Stimulated activated CD4-positive, alpha-beta T cell treated with anti-CD3 and anti-CD28 coated beads, Interleukin-2, amount 100 ng/mL, for 24 hours (primary cell): ENCODE data around the gene LGALS8.
"Not testable (repeated sequence)": the region's sequence is repeated elsewhere in the genome, so short reads cannot be mapped to it uniquely, and the experiment has no call there.

Experiments
- DNase-seq, 2 donors: peaks; one replicate each; pipeline ENCODE4 v3.0.0-alpha.2; 2020

The LGALS8 gene

DNA sequence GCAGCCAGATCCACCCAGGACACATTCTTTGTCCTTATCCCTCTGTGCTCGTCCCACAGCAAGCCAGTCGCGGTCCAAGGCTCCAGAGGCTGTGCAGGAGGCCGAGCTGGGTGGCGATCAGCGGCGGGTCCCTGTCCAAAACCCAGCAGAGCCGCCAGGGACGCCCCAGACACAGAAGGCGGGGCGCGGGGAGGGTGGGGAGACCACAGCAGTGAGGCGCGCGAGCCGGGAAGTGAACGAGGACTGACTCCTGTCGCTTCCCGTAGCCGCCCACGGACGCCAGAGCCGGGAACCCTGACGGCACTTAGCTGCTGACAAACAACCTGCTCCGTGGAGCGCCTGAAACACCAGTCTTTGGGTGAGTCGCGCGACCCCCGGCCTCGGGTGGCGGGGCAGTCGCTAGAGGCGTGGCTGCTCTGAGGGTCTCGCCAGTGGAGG lies at the start of gene LGALS8:
TSS of gene LGALS8 (plus strand) at position 279 of the 438 bp plus-strand sequence. CDS start 2,089 bp downstream, outside the sequence.
- DNase-seq = peak; percentile 86 to 93

DNA sequence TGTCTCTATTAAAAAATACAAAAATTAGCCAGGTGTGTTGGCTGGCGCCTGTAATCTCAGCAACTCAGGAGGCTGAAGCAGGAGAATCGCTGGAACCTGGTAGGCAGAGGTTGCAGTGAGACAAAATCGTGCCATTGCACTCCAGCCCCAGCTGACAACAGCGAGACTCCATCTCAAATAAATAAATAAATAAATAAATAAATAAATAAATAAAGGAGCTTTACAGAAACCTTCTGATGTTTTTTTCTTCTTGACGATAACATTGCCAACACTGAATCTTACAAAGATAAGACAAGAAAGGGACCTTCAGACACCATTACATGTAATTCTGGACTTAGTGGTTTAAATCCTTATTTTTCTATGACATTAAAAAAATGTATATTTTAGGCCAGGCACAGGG lies 47.8 kb upstream of the LGALS8 start:
- DNase-seq = no peak

DNA sequence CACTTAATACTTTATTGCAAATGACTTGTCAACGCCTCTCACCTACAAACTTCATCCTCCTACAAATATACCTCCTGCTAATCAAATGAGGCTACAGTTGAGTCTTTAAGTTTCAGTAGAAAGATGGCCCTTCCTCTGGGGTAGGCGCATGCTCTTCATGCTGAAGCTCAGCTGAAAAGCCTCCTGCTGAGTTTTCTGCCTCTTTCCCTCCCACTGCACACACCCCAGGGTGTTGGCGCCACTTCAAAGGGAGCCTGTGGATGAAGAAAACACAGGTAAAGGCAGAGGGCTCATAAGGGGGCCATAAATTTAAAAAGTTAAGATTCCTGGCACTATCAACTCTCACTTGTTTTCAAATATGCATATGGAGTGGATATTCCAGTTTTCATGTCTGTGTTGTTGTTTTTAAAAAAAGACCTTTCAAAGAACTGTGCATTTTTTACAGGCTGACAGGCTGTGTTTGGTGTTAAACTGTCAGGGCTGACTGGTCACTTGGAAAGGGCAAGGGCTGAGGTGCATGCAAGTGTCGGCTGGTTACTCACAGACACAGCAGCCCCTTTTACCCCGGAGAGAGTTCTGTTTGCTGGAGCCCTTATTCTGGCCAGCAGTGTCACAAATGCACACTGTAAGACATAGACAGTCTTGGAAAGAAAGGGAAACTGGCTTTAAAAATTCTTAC lies 42.9 kb upstream of the LGALS8 start:
- DNase-seq = no peak

DNA sequence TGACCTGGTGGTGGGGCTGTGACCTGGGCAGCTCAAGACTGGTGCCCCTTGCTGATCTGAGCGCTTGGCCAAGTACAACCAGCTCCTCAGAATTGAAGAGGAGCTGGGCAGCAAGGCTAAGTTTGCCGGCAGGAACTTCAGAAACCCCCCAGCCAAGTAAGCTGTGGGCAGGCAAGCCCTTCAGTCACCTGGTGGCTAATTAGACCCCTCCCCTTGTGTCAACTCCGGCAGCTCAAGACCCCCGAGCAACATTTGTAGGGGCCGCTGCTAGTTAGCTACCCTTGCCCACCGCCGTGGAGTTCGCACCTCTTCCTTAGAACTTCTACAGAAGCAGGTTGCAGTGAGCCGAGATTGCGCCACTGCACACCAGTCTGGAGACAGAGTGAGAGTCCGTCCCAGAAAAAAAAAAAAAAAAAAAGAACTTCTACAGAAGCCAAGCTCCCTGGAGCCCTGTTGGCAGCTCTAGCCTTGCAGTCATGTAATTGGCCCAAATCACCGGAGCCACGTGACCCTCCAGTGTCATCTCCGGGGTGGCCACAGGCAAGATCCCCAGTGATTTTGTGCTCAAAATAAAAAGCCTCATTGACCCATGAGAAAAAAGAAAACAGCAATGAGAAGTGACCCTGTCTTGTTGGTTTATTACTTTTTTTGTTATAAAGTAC lies 39.3 kb upstream of the LGALS8 start:
- no peak for DNase-seq

DNA sequence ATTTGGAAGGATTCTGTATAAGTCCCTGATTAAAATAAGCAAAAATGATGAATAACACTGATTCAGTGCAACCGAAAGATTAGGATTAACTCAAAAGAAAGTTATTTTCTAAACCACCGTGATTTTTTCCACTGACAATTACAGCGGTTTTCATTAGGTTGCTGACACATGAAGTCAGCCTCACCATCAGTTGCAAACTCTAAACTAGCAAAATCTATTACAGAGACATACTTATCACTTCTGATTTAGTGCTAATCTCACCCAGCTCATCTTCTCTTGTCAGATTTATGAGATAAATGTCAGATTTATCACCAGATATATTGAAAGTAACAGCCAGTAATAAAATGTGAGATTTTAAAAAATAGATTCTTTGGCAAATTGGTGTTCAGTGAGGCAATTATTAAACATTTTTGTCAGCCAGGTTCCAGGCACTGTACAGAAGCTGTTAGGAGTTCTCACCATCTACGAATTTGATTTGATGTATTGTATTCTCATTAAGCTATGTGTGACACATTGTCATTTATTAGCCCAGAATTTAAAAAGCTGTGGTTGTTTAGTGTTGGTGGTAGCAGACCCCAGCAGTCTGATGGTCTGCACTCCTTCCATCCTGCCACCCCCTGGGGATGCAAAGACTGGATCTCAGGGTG lies 37.3 kb upstream of the LGALS8 start:
- no peak for DNase-seq

DNA sequence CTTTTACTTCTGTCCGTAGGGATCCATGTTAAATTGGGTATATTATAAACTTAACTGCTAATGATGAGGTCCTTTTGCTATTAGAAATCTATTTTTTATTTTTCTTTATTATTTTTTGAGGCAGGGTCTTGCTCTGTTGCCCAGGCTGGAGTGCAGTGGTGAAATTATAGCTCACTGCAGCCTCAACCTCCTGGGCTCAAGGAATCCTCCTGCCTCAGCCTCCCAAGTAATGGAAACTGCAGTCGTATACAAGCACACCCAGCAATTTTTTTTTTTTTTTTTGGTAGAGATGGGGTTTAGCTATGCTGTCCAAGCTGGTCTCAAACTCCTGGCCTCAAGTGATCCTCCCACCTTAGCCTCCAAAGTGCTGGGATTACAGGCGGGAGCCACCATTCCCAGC lies 34.6 kb upstream of the LGALS8 start:
- not testable (repeated sequence) for DNase-seq

DNA sequence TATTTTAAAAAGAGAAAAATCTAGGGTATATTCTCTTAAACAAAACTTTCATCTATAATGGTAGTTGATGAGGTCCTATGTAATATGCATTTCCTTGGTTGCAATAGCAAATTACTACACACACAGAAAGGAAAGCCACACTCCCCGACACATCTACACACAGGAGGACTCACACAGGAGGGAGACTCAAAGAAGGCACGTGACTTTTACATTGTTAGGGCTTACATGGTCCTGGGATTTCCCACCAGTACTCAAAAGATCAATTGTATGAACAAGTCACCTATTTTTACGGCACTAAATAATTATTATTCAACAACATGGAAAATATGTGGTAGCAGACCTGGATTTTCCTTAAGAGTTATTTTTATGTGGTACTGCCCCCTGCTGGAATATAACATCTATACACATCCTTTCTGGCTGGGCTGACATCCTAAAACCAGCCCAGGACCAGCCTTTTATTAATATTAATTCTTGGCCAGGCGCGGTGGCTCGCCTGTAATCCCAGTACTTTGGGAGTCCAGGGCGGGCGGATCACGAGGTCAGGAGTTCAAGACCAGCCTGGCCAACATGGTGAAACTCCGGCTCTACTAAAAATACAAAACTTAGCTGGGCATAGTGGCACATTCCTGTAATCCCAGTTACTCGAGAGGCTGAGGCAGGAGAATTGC lies 33.9 kb upstream of the LGALS8 start:
- DNase-seq = no peak

DNA sequence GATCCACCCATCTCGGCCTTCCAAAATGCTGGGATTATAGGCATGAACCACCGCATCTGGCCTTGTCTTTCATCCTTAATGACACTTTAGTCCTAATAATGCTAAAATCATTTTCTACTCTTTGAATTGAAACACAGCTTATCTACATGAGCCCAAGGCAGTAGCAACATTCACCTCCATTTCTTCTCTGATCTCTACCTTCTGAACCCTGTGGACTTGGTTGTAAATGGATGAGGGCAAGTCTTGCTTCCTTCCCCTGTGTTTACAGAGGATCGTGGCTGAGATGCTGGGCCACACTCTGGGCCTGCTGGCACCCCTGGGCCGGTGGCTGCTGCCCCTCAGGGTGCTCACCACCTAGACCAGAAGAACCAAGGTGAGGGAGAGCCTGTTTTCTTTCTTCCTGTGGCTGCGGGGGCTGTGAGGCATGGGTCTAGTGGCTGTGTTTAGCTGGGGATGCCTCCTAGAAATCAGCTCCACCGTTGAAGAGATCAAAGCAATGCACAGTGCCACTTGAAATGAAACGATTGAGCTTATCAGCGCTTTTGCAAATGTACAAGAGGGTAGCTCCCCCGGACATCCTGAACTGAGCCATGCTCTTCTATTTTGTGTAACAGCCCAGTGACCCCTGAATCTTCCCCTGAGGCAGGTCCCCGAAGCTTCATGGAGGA lies 32.2 kb upstream of the LGALS8 start:
- no peak for DNase-seq

DNA sequence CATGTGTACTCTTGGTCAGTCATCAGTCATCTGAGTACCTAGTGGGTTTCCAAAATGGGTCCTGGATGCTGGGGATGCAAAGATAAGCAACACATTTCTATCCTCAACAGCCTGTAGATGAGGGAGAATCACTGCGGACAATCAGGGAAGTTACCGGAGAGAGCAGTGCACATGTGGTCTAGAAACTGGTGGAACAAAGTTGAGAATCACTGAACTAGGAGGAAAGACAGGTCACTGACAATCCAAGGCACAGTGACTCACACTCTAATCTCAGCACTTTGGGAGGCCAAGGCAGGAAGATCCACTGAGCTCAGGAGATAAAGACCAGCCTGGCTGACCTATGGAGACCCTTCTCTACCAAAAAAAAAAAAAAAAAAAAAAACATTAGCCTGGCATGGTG lies 31.4 kb upstream of the LGALS8 start:
- no peak for DNase-seq

DNA sequence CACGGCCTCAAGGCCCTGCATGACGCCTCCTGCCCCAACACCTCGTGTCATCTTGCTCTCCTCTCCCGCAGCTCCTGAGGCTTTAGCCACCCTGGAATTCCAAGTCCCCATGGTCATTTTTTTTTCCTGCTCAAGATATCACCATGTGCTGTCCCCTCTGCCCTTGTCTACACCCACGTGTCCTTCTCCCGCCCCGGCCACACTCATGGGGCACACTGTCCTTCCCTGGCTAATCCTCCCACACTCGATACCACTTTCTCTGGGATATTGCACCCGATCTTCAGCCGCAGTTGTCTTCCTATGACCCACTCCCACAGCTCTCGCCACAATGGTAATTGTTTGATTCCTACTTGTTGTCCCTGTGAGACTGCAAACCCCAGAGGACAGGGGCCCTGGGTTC lies 29.7 kb upstream of the LGALS8 start:
- DNase-seq = no peak

DNA sequence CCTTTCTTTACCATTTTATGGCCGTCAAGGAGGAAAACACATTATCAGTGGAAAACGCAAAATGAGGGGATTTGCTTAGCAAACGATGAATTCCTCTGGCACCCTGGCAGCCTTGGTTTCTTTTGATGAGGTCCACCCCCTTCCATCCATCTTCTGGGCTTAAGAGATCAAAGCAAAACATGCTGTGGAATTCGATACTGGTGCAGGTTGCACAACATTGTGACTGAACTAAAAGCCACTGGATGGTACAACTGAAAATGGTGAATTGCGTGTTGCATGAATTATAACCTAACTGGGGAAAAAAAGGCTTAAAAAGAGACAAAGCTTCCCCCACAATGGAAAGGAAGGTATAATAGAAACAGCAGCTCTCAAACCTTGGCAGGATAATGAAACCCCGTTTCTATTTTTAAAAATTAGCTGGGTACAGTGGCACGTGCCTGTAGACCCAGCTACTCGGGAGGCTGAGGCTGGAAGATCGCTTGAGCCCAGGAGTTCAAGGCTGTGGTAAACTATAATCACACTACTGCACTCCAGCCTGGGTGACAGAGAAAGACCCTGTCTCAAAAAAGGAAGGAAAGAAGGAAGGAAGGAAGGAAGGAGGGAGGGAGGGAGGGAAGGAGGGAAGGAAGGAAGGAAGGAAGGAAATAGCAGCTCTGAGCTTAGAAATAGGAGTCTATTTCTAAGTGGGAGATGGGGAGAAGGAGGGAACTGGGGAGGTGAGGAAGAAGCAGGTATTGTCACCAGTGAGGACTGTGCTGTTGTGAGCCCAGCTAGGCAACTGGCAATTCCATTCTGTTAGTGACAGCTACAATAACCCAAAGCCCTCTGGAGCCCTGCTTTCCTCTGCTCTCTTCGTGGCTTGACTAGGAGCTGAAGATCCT lies 29.0 kb upstream of the LGALS8 start:
- DNase-seq = no peak

DNA sequence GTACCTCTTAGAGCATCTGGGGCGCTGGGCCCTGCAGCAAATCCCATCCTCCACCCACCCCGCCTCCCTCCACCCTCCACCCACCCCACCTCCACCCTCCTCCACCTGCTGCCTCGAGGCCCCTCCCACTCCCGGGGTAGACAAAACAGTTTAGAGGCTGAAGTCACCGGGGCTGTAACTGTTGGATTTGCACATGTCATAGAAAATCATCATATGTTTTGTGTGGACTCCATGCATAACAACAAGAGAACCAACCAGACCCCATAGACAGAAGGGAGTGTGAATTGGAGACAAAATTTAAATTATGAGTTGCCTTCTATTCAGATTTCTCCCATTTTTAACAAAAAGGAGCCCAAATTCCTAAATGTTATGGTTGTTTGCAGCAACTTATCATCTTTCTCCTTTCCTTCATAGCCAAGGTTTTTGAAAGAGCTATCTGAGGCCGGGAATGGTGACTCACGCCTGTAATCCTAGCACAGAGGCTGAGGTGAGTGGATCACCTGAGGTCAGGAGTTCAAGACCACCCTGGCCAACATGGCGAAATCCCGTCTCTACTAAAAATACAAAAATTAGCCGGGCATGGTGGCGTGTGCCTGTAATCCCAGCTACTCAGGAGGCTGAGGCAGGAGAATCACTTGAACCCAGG lies 28.2 kb upstream of the LGALS8 start:
- DNase-seq = no peak

DNA sequence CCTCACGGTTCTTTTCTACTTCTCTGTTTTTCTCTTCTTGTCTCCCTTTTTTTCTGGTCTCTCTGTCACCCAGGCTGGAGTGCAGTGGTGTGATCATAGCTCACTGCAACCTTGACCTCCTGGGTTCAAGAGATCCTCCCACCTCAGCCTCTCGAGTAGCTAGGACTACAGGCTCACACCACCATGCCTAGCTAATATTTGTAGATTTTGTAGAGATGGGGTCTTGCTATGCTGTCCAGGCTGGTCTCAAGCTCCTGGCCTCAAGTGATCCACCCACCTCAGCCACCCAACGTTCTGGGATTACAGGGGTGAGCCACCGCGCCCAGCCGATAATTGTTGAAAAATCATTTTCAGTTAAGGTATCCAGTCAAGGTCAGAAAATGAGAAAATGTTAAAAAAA lies 25.9 kb upstream of the LGALS8 start:
- DNase-seq = no peak

DNA sequence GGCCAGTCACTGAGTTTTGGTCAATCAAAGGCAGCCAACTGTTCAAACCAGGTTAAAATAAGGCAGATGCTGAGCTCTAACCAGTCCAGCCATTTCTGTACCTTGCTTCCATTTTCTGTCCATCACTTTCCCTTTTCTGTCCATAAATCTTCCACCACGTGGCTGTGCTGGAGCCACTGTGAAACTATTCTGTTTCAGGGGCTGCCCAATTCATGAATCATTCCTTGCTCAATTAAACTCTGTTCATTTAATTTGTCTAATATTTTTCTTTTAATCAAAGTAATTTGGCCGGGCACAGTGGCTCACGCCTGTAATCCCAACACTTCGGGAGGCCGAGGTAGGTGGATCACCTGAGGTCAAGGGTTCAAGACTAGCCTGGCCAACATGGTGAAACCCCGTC lies 22.7 kb upstream of the LGALS8 start:
- DNase-seq = no peak

DNA sequence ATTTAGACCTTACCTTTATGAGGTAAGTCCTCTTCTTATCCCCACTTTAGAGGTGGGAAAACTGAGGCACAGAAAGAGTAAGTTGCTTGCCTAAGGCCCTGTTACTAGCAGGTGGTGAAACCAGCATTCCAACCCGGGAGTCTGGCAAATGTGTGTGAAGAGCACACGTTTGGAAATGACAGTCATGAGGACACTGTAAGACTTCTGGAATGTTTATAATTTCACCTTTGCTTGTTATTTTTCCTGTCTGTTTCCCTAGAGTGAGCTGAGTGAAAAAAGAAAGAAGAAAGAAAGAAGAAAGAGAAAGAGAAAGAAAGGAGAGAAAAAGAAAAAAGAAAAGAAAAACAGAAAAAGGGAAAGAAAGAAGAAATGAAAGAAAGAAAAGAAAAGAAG lies 21.2 kb upstream of the LGALS8 start:
- no peak for DNase-seq

DNA sequence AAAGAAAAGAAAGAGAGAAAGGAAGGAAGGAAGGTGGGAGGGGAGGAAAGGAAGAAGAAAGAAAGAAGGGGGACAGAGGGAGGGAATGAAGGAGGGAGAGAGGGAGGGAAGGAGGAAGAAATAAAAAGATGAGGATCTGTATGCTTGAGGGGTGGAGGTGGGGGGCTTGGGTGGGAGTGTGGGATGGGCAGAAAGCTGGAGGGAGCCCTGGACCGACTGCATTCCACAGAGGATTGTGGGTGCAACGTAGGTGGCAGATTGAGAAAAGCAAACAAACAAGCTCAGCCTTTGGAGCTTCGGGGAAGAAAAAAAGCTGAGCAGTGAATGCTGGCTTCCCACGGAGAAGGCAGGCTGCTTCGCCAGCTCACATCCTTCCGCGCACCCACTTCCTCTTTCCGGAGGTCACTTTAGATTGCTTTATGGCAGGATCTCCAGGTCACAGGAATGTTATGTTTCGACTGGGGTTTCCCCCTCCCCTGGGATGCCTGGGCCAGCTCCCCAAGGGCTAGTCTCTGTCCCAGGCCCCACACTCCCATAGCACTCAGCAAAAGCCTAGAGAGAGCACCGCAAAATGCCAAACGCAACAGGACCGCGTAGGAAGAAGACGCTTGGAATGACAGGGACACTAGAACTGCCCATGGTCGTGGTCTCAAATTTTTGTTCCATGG lies 20.7 kb upstream of the LGALS8 start:
- DNase-seq = peak in 1 of 2 donors; percentile 24

DNA sequence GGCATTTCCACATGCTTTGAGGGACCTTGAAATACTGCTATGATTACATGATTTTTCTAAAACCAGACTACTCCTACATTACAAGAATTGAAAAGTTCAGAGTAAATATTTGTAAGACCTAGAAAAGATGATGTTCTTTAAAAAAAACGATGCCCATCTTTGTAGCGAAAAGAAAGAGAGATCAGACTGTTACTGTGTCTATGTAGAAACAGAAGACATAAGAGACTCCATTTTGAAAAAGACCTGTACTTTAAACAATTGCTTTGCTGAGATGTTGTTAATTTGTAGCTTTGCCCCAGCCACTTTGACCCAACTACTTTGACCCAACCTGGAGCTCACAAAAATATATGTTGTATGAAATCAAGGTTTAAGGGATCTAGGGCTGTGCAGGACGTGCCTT lies 19.4 kb upstream of the LGALS8 start:
- not testable (repeated sequence) for DNase-seq

DNA sequence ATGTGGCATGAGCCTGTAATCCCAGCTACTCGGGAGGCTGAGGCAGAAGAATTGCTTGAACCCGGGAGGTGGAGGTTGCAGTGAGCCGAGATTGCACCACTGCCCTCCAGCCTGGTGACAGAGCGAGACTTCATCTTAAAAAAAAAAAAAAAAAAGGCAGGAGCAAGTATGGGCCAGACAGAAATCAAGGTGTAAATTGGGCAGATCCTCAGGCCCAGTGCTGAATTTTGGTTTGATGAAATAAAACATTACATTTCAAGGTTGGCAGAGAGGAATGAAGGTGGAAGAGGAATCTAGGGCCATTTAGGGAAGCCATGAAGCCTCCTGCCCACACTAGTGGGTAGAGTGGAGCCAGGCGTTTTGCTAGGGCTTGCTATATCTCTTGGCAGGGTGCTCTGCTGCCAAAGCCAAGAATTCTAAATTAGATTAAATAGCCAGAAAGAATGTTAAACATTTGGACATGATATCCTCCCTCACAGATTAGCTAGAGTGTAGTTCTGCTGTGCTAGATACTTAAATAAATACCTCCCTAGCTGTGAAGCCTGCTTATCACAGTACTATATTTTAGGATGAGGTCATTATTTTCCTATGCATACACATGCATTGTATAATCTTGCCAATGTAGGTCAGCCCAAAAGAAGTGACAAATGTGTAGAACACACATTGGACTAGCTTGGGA lies 16.6 kb upstream of the LGALS8 start:
- DNase-seq = no peak

DNA sequence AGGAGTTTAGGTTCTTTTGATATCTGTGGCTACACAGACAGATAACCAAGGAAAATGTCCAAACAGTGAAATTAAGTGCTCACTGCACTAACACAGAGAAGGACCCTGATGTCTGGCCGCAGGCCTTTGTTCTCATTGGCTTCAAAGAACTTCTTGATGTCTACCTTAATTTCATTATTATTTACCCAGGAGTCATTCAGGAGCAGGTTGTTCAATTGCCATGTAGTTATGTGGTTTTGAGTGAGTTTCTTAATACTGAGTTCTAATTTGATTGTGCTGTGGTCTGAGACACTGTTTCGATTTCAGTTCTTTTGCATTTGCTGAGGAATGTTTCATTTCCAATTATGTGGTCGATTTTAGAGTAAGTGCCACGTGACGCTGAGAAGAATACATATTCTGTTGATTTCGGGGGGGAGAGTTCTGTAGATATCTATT lies 15.2 kb upstream of the LGALS8 start:
- DNase-seq = no peak

DNA sequence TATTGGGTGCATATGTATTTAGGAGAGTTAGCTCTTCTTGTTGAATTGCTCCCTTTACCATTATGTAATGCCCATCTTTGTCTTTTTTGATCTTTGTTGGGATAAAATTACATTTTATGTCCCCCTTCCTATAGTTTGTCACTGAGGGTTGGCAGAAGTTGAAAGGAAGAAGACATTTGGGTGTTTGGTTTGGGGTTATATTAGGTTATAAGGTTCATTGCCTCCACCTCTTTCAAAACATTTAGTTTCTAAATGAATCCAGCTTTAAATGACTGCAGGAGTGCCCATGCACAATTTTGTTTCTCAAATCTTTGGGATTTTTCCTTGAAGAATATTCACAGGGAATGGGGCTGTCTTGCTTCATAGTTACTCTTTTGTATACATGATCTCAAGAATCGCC lies 14.6 kb upstream of the LGALS8 start:
- no peak for DNase-seq
